KOPT-K1 (cell line): Measurements from ENCODE around the gene ENO1.
A peak's percentile ranks its signal among the peaks of the same experiment; 100 is the strongest.
"Not testable (repeated sequence)": the region's sequence is repeated elsewhere in the genome, so short reads cannot be mapped to it uniquely, and the experiment has no call there.

ENCODE experiments used
- H3K27ac ChIP-seq: fragments of 200-600 bp; sonication (generic); 2 replicates; pipeline ENCODE4 v1.5.1; 2016; ENCODE audit warnings: antibody characterized with exemption, mild to moderate bottlenecking, low read depth, low read length; ENCODE audit not compliant: poor library complexity, severe bottlenecking
- H3K36me3 ChIP-seq: fragments of 200-600 bp; sonication (generic); 2 replicates; pipeline ENCODE4 v1.5.1; 2017; ENCODE audit warnings: antibody characterized with exemption, mild to moderate bottlenecking, low read length, moderate library complexity; ENCODE audit not compliant: insufficient read depth
- H3K9me3 ChIP-seq: fragments of 200-600 bp; sonication (generic); 2 replicates; pipeline ENCODE4 v1.5.1; 2017; ENCODE audit warnings: antibody characterized with exemption, low read length, mild to moderate bottlenecking; ENCODE audit not compliant: insufficient read depth, poor library complexity, severe bottlenecking

Gene ENO1

DNA sequence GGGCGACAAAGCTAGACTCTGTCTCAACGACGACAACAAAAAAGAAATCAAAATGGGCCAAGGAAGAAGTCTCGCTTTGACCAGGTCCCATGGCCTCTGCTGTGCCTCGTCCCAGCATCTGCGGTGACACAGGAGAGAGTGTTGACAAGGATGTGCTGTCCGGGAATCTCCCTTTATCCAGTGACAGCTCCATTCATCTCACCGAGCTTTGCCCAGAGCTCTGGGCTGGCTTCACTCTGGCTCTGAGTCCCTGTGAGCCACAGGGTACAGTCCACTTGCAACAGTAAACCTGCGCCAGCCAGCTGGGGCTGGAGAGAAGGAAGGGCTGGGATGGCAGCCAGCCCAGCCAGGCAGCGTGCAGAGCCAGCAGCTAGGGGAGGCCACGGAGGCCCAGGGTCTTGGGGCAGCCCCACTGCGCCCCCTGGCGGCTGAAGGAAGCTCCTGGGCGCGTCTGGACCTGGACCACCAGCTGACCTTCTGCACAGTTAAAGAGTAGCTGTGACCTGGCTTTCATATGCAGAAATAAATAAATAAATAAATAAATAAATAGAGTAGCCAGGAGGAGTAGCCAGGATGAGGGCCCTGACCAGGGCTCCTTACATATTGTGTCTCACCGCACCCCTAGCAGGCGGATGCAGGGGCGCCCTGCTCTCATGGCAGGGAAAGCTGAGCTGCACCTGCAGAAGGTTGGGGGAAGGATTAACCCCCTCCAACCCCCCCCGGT lies 29.7 kb downstream of the ENO1 start:
- Histone ChIP-seq H3K9me3 (no peaks in the 10 kb centered on the region), H3K36me3 (no peaks in the 10 kb centered on the region), H3K27ac (peak overlapping the region; percentile 10)

DNA sequence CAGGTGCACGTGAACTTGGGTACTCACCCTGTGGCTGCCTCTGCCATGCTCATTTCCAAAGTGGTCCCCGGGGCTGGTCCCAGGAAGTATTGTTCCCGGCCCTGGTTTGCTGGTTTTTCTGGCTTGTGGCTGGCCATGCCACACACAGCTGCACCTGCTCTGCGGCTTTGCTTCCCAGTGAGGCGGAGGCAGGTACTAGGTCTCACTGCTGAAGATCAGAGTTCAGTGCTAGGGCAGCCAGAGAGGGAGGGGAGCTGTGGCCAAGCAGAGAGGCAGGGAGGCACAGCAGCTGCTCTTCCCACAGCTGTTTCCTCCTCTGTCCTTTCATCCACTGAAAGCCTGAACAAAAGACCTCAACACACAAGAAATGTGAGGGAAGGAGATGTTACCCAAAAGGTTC lies 30.5 kb downstream of the ENO1 start:
- no peak overlapping the region for H3K27ac ChIP-seq
- no peaks in the 10 kb centered on the region for H3K36me3 ChIP-seq

DNA sequence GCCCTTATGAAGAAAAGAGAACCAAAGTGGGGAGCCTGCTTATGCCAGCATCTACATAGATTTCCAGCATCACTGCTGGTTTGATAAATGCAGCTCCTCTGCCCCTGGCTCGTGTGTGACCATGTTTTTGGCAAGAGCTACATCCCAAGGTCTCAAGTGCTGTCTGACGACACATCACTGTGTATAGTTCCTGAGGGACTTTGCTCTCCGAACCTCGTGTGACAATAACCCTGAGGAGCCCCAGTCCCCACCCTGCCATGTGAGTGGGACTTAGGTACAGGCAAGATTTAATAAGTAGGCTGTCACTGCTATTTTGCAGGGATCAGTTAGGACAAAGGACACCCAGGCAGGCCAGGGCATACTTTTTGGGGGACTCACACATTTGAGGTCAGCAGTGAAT lies 32.2 kb downstream of the ENO1 start:
- H3K27ac ChIP-seq: no peak overlapping the region
- no peaks in the 10 kb centered on the region for H3K9me3 ChIP-seq
- no peaks in the 10 kb centered on the region for H3K36me3 ChIP-seq

More for the DNA sequence above, 30.5 kb downstream of the ENO1 start:
- H3K9me3 ChIP-seq: no peaks in the 10 kb centered on the region

DNA sequence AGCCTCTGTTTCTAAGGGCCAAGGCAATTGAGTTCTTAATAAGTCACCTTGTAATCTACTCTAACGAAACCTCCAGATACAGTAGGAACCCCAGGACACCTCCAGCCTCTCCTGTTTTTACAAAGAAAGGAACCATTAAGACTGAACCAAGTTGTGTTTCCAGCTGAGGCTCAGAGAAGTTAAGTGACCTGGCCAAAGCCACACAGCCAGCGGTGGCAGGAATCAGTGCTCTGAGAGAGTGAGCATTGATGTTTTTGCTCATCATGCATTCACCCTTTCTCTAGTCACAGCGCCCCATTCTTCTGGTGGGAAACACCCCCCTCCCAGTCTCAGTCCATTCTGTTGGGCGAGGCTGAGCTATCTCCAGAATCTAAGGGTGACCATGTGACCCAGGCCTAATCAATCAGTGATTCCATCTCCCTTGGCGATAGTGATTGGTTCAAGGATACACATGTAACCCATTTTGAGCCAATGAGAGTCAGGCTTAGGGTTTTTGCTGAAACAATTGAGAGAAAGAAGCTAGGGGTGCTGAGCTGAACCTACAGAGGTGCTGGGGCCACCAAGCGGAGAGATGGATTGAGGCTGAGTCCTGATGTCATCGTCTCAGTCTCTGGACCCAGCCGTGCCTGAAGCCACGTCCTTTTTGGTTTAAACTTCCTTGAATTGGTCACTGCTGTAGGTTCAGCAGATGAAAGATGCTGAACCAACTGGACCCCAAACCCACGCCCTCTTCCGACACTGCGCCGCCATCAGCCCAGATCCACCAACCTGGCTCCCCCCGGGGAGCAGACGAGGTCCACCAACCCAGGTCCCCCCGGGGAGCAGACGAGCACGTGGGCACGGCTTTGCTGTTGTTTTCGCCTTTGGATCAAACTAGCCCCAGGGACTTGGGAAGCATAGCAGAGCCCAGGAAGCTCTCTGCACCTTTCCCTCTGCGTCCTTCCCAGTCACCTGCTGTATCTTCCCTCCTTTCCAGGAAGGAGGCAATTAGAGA lies 33.1 kb downstream of the ENO1 start:
- no peak overlapping the region for H3K27ac ChIP-seq
- H3K36me3 ChIP-seq: no peaks in the 10 kb centered on the region
- H3K9me3 ChIP-seq: no peaks in the 10 kb centered on the region

DNA sequence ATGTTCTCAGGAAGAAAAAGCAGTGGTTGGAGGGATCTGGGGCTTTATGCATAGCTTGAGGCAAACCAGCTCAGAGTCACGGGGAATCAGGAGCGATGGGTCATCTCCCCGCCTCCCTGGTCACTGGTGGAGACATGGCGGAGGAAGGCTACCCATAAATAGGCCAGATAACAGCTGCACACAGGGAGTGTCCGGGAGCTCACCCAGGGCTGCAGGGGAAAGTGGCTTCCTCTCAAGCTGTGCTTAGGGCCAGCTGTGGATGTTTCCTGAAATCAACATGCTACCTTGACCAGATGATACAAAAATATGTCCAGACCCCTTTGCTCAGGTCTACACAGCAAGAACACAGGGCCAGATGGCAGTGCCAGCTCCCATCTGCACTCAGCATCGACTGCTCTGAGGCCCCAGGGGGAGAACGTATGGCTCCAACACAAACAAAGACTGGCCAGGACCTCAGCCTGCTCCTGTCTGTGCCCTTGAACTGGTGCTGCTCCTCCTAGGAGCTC lies 33.9 kb downstream of the ENO1 start:
- Histone ChIP-seq H3K27ac (no peak overlapping the region), H3K9me3 (no peaks in the 10 kb centered on the region), H3K36me3 (no peaks in the 10 kb centered on the region)

DNA sequence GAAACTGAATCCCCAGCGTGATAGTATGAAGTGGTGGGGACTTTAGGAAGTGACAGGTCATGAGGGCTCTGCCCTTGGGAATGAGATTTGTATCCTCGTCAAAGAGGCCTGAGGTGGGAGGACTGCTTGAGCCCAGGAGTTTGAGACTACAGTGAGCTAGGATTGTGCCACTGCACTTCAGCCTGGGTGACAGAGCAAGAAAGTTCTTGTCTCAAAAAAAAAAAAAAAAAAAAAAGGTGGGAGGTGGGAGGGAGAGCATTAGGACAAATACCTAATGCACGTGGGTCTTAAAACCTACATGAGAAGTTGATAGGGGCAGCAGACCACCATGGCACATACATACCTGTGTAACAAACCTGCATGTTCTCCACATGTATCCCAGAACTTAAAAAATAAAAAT lies 37.1 kb downstream of the ENO1 start:
- Histone ChIP-seq H3K36me3 (no peaks in the 10 kb centered on the region), H3K27ac (no peak overlapping the region), H3K9me3 (no peaks in the 10 kb centered on the region)

DNA sequence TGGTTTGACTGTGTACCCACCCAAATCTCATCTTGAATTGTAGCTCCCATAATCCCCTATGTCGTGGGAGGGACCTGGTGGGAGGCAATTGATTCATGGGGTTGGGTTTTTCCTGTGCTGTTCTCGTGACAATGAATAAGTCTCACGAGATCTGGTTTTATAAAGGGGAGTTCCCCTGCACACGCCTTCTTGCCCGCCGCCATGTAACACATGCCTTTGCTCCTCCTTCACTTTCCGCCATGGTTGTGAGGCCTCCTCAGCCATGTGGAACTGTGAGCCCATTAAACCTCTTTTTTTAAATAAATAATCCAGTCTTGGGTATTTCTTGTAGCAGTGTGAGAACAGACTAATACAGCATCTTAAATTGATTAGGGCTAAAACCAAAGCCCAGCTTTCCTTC lies 38.5 kb downstream of the ENO1 start:
- no peaks in the 10 kb centered on the region for H3K36me3 ChIP-seq
- H3K9me3 ChIP-seq: no peaks in the 10 kb centered on the region
- H3K27ac ChIP-seq: no peak overlapping the region

DNA sequence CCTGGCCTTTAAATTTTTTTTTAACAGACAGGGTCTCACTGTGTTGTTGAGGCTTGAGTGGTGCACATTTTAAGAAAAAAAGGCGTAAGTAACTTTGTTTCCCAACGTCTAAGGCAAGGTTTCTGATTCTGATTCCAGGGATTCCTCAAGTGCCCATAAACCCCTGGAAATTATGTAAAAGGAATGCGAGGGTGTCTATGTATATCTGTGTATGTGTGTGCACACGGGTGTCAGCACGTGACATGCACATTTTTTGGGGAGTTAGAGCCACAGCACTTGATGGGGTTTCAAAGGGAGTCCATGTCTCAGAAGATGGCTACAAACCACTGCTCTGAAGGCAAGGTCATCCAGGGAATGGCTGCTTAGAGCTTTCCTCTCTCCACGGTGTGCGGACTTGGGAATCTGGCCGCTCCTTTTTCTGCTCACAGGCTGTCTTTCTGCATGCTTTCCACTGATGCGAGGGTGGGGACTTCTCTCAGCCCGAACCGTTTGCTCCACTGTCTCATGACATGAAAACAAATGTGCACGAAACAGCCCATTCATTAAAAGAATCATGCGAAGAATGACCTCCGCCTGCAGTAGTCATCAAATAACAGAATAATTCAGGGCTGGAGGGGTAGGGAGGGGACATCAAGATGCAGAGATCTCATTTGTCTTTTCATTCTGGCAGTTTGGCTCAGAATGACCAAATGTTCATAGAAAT lies 42.4 kb downstream of the ENO1 start:
- no peaks in the 10 kb centered on the region for H3K9me3 ChIP-seq
- H3K36me3 ChIP-seq: no peaks in the 10 kb centered on the region
- no peak overlapping the region for H3K27ac ChIP-seq

DNA sequence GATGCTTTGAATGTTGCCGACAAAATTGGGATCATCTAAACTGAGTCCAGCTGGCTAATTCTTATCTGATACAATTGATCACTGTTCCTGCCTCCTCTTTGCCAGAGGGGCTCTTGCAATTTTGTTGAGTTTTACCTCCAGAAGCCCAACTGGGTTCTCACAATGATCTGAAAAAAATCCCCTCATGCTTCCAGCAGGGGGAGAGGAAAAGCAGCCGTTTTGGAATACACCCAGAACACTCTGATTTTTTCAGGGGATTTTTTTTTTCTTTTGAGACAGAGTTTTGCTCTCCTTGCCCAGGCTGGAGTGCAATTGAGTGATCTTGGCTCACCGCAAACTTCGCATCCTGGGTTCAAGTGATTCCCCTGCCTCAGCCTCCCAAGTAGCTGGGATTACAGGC lies 47.1 kb downstream of the ENO1 start:
- no peak overlapping the region for H3K27ac ChIP-seq
- H3K36me3 ChIP-seq: no peaks in the 10 kb centered on the region
- H3K9me3 ChIP-seq: no peaks in the 10 kb centered on the region

DNA sequence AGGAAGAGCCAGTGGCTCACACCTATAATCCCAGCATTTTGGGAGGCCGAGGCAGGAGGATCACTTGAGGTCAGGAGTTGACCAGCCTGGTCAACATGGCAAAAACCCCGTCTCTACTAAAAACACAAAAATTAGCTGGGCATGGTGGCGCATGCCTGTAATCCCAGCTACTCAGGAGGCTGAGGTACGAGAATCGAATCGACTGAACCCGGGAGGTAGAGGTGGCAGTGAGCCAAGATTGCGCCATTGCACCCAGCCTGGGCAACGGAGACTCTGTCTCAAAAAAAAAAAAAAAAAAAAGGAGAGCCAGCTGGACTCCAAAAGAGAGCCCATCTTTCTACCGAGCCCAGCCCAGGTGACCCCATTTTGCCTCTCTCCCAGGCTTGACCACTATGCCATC lies 47.8 kb downstream of the ENO1 start:
- not testable (repeated sequence) for H3K36me3 ChIP-seq, H3K9me3 ChIP-seq, H3K27ac ChIP-seq

DNA sequence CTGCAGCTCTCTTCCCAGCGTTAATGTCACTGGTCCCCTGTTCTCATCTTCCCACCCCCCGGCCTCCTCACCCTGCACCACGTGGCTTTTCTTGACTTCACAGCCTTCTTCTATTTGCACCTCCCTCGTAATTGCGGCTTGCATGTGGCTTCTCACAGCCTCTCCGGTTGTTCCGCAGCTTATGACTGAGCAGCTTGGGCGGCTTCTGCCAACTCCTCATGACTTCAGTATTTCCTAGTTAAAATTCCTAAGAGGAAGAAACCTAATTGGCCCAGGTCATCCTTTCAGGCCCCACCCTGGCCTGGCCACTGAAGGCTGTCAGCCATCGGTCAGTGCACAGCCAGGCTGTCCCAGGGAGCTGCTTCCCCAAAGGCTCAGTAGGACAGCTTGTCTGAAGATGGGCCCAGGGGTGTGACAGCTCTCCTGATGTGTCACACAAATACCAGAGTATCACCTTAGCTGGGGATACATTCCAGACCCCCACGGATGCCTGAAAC lies 52.5 kb downstream of the ENO1 start:
- H3K27ac ChIP-seq: no peak overlapping the region
- no peaks in the 10 kb centered on the region for H3K36me3 ChIP-seq
- H3K9me3 ChIP-seq: no peaks in the 10 kb centered on the region

DNA sequence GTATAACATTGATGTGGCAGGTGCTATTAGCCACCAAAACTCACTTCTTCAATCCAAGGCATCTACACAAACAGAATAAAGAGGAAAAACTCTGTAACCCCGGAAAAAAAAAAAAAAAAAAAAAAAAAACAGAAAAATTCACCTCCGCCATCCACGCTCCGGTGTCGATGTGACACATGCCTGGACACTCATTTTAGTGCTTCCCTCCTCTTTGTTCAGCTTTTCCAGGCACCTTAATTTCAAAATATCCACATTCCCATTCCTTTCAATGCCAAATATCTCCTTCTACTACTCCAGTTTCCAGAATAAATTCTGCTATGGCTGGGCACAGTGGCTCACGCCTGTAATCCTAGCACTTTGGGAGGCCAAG lies 55.2 kb downstream of the ENO1 start:
- H3K36me3 ChIP-seq: no peaks in the 10 kb centered on the region
- no peak overlapping the region for H3K27ac ChIP-seq
- H3K9me3 ChIP-seq: no peaks in the 10 kb centered on the region

DNA sequence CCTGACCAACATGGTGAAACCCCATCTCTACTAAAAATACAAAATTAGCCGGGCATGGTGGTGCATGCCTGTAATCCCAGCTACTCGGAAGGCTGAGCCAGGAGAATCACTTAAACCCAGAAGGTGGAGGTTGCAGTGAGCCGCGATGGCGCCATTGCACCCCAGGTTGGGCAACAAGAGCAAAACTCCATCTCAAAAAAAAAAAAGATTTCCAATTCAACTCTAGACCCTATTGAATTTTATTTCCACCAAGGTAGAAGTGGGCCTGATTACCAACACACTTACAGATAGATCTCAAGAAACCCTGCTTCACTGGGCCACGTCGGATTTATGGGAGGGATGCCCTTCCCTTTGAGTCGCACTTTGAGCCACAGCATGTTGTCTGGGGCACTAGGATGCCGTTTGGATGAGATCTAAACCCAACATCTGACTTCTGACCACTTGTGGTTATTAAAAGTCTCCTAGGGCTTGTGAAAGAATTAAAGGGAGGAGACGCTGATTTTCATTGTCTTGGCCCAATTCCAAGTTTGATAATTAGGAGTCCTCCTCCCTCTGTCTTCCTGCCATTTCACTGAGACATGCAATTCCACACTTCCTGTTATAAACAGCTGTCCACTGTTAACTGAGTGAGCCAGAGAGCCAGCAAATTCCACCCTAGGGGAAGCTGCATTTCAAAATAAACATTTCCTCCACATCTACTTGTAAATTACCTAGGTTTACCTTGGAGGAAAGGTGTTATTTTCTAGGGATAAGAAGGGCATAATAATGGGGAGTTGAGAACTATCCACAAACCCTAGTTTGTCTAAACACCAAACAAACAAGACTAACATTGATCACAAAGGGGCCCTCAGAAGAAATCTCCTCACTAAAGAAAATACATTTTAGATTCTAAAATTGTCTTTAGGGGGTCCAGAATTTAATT lies 55.9 kb downstream of the ENO1 start:
- Histone ChIP-seq H3K27ac (no peak overlapping the region), H3K9me3 (no peaks in the 10 kb centered on the region), H3K36me3 (no peaks in the 10 kb centered on the region)

DNA sequence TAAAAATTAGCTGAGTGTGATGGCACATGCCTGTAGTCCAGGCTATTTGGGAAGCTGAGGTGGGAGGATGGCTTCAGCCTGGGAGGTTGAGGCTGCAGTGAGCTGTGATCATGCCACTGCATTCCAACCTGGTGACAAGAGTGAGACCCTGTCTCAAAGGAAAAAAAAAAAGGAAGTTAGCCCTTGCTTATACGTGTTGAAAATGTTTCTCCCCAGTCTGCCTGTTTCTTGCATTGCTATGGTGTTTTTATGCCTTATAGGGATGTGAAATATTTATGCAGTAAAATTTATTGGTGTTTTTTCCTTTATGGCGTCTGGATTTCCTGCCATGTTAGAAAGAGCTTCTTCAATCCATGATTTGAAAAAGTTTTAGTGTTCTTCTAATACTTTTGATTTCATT lies 57.4 kb downstream of the ENO1 start:
- Histone ChIP-seq H3K27ac (no peak overlapping the region), H3K36me3 (no peaks in the 10 kb centered on the region), H3K9me3 (no peaks in the 10 kb centered on the region)
